A673 (cell line): ENCODE data around the gene PSMB9. TPM values are rescaled to one million over a fixed set of nuclear protein-coding genes. Genes with fewer than 3 reads are reported as not detected.

Source experiments
- BruUV-seq: library from RNA; stranded (reverse); fragments of 400-500 nt; replicated peaks from 2 replicates; lab custom pipeline; 2021; lab: Mats Ljungman, UMichigan
- CTCF ChIA-PET: fragments of 300-600 bp; sonication (Branson Sonifier 250); formaldehyde crosslinking; loops from one replicate; lab custom pipeline; 2022; ENCODE audit warnings: antibody characterized with exemption; lab: Charles Lee
- POLR2A ChIA-PET: fragments of 300-600 bp; sonication (Branson Sonifier 250); formaldehyde crosslinking; loops from one replicate; lab custom pipeline; 2022; ENCODE audit warnings: antibody characterized with exemption; ENCODE audit not compliant: low non-redundant PET; lab: Charles Lee
- DNase-seq: peaks from one replicate; pipeline ENCODE4 v3.0.0-alpha.2; 2015; ENCODE audit warnings: low spot score
- H3K27ac ChIP-seq: fragments of 200-600 bp; sonication (generic); 2 replicates; pipeline ENCODE4 v1.5.1; 2016; ENCODE audit warnings: mixed run types, low read depth, mild to moderate bottlenecking, mixed read lengths, antibody characterized with exemption, low read length; ENCODE audit not compliant: poor library complexity, severe bottlenecking
- H3K27me3 ChIP-seq: fragments of 200-600 bp; sonication (generic); replicated peaks from 2 replicates; pipeline ENCODE4 v1.6.1; 2017; ENCODE audit warnings: mixed run types, low read depth, mild to moderate bottlenecking, mixed read lengths, antibody characterized with exemption, low read length; ENCODE audit not compliant: insufficient read depth, poor library complexity
- H3K36me3 ChIP-seq: fragments of 200-600 bp; sonication (generic); 2 replicates; pipeline ENCODE4 v1.6.1; 2016; ENCODE audit warnings: mixed run types, mild to moderate bottlenecking, mixed read lengths, antibody characterized with exemption, low read length; ENCODE audit not compliant: insufficient read depth, poor library complexity, severe bottlenecking
- H3K4me1 ChIP-seq: fragments of 200-600 bp; sonication (generic); 2 replicates; pipeline ENCODE4 v1.6.1; 2017; ENCODE audit warnings: mixed run types, mild to moderate bottlenecking, mixed read lengths, antibody characterized with exemption, low read length; ENCODE audit not compliant: insufficient read depth, poor library complexity, severe bottlenecking
- H3K4me3 ChIP-seq: fragments of 200-600 bp; sonication (generic); 2 replicates; pipeline ENCODE4 v1.5.1; 2016; ENCODE audit warnings: low read depth, mixed run types, mild to moderate bottlenecking, mixed read lengths, low read length; ENCODE audit not compliant: poor library complexity, severe bottlenecking
- H3K9me3 ChIP-seq: fragments of 200-600 bp; sonication (generic); 2 replicates; pipeline ENCODE4 v1.6.1; 2016; ENCODE audit warnings: mixed run types, low read depth, mild to moderate bottlenecking, mixed read lengths, antibody characterized with exemption, low read length; ENCODE audit not compliant: poor library complexity, severe bottlenecking
- CTCF ChIP-seq: fragments of 300-800, 200-600 bp; sonication (generic); conservative IDR thresholded peaks from 2 replicates; pipeline ENCODE4 v1.5.1; 2017; ENCODE audit warnings: low read depth, mild to moderate bottlenecking, antibody characterized with exemption, low read length, moderate library complexity, mixed read lengths
- EZH2 ChIP-seq: fragments of 200-600 bp; sonication (generic); IDR thresholded peaks from 2 replicates; pipeline ENCODE4 v1.6.1; 2017; ENCODE audit warnings: borderline replicate concordance, low read depth, mild to moderate bottlenecking, mixed read lengths, antibody characterized with exemption, low read length; ENCODE audit not compliant: poor library complexity, severe bottlenecking
- intact Hi-C: fragments of 100-400 bp; cut with micrococcal nuclease; formaldehyde crosslinking; loops from one replicate; pipeline ENCODE4 v1.10.0; 2022; ENCODE audit not compliant: unreplicated experiment
- total RNA-seq: library from RNA; stranded (reverse); gene quantifications from 2 replicates; pipeline ENCODE4 v1.2.3, GENCODE V29; 2021

Gene PSMB9
- total RNA-seq, 1 experiment from 2014 or later: 6.8 TPM

DNA sequence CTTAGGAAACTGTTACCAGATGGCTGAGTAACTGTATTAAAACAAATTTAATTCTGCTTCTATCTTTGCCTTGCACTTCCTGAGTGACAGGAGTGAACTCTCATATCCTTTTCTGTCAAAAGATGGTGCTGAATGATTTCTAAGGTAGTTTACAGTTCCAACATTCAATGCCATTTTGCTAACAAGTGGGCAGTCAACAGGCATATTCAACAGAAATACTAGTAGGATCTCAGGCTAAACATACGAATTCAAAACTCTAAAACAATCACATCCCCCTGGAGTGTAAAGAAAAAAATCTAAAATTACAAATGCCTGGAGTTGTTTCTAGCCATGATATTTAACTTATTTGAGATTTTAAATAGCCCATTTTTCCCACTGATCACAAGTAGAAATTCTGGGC lies 6.7 kb downstream of the PSMB9 start:
- Histone ChIP-seq H3K36me3 (no peaks in the 10 kb centered on the region), H3K4me3 (no peak overlapping the region), H3K27ac (no peak overlapping the region), H3K9me3 (no peaks in the 10 kb centered on the region), H3K27me3 (peaks cover 17% of the 10 kb centered on the region), H3K4me1 (no peaks in the 10 kb centered on the region)
- DNase-seq: no peak
- ChIA-PET POLR2A (no interaction called here), CTCF (no interaction called here)
- no TSS peak for BruUV-seq
- TF ChIP-seq CTCF (no peak), EZH2 (no peak)
- intact Hi-C loops: loop anchor here (10.0 kb wide), 1 partner anchor 446 kb away; no protein-coding TSS in a partner anchor

DNA sequence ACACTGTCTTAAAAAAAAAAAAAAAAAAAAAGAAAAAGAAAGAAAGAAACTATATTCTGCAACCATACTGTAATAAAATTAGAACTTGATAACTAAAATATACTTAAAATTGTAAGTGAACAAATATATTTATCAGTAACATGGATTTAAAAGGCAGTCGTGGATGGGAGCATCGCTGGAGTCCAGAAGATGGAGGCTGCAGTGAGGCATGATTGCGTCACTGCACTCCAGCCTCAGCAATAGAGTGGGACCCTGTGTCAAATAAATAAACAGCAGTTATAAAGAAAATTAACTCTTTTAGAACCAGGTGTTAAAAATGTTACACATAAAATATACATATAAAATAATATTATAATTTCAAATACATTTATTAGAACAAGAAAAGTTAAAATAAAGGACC lies 8.7 kb downstream of the PSMB9 start:
- Histone ChIP-seq H3K4me1 (no peaks in the 10 kb centered on the region), H3K4me3 (no peak overlapping the region), H3K27me3 (peaks cover 27% of the 10 kb centered on the region), H3K9me3 (no peaks in the 10 kb centered on the region), H3K36me3 (no peaks in the 10 kb centered on the region), H3K27ac (no peak overlapping the region)
- no TSS peak for BruUV-seq
- ChIA-PET CTCF (no interaction called here), POLR2A (no interaction called here)
- no peak for TF ChIP-seq CTCF
- TF ChIP-seq EZH2: no peak
- DNase-seq: no peak
- intact Hi-C loops: loop anchor here (10.0 kb wide), 1 partner anchor 448 kb away; no protein-coding TSS in a partner anchor

DNA sequence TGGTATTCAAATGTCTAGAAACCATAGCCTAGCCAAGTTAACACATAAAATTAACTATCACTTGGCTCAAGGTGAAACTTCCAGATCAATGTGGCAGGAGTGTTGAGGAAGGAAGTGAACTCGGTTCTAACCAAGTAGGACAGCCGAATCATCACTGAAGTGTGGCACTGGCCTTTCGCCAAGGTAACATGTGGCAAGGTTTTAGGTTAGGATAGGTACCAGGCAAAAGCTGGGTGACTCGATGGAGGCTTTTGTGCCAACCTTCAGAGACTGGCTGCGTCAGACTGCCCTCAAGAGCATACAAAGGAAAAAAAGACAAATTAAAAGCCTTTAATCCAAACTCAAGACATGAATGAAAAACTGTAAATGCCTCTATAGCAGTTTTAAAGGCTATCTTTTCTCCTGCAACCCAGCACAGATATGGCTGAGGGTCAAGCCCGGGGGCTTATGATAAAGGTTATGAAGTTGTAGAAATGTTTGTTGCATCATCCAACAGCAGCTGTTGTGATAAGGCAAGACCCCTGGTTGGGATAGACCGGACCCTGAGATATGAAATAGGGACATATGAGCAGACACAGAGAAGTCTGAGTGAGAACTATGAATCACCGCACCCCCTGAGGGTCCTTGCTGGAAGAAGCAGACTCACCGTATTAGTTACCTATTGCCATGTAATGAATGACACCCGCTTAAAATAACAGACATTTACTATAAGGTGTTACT lies 11.9 kb downstream of the PSMB9 start:
- BruUV-seq: no TSS peak
- intact Hi-C loops: loop anchor here (5.0 to 10.0 kb wide), 2 partner anchors 39 to 451 kb away; no protein-coding TSS in a partner anchor
- Histone ChIP-seq H3K27ac (no peak overlapping the region), H3K4me1 (no peaks in the 10 kb centered on the region), H3K4me3 (no peak overlapping the region), H3K9me3 (no peaks in the 10 kb centered on the region), H3K27me3 (peaks cover 42% of the 10 kb centered on the region), H3K36me3 (no peaks in the 10 kb centered on the region)
- ChIA-PET POLR2A (no interaction called here), CTCF (no interaction called here)
- no peak for DNase-seq
- TF ChIP-seq CTCF (no peak), EZH2 (no peak)
